ENCODE measurements around the gene SYT1. TPM values are rescaled to one million over a fixed set of nuclear protein-coding genes. Genes with fewer than 3 reads are reported as not detected.

Gene SYT1
- total RNA-seq, 1 donor: 0.81 TPM

DNA sequence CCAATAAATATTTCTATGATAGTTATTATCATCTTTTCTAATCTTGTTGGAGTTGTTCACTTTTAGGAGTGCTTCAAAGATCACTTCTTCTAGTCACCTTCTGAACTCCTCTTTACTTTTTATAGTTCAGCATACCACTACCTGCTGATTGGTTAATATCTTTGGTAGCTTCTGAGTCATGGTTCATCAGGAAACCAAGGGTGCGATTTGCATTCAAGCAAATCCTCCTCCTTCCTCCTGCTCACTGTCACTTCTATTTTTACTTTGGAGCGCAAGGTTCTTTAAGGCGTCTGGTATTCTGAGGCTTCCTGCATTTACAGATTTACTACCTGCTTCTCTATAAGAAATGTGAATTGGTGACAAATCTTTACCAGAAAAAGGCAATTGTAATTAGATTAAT is 24.0 kb downstream of the SYT1 start:
- DNase-seq (ENCODE audit: low read depth in 2 of 3, low spot score in 2 of 3): no peak

DNA sequence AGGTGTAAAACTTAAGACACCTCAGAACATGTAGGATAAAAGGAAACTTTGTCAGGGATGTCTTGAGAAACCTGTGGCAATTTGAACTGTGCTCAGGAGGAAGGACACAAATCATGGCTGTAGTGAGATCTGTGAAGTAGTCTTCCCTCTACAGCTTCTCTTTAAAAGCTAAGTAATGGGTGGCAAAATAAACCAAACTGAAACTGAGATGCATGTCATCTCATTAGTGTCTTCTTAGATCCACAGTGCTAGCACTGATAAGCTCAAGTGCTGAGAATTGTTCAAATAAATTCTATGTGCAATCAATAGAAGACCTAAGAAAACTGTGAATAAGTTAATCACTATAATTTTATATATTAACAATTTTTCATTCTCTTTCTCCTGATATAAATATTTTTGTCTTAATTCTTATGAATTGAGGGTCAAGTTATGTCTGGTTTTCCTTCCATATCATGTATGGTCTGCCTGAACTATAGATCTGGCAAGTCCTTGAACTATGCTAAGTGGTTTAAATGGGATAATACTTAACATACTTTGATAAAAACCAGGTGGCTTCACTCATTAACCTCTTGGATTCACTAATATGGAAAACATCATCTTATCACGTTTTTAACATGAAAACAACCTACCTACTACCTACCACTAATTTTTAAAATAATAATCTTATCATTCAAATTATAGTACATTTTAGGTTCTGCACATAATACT is 27.2 kb downstream of the SYT1 start:
- DNase-seq (ENCODE audit: low read depth in 2 of 3, low spot score in 2 of 3): no peak

DNA sequence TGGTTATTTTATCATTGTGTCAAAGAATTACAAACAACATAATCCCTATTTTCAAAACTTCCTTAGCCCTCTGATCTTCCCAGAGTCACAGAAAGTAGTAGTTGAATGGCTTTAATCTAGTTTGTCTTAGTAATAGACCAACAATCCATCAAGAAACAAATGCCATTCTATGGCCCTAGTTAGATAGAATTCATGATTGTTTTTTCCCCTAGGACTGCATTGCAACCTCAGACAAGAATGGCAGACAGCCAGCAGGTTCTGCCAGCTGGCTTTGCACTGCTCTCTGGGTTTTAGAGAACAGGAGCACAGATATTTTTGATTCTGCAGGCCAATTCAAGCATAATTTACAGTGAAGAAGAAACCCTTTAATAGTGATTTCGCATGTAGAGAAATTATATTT is 33.8 kb downstream of the SYT1 start:
- DNase-seq (ENCODE audit: low read depth in 2 of 3, low spot score in 2 of 3): no peak

DNA sequence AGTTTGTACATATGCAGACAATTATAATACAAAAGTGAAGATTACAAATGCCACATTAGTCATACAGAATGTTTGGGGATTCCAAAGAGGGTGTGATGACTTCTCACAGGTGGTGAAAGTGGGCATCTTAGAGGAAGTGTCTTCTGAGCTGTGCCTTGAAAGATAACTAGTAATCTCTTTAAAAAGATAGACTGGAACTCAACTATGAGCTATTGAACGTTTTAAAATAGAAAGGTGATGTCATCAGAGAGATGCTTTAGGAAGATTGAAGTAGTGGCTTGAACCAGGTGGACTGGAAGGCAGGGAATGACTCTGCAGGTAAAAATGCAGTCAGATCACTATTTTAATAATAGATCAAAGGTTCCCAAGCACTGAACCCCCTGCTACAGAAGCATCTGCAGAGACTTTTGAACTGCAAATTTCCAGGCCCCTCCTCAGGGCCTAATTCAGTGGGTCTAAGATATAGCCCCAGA is 50.3 kb downstream of the SYT1 start:
- no peak for DNase-seq (ENCODE audit: low read depth in 2 of 3, low spot score in 2 of 3)

DNA sequence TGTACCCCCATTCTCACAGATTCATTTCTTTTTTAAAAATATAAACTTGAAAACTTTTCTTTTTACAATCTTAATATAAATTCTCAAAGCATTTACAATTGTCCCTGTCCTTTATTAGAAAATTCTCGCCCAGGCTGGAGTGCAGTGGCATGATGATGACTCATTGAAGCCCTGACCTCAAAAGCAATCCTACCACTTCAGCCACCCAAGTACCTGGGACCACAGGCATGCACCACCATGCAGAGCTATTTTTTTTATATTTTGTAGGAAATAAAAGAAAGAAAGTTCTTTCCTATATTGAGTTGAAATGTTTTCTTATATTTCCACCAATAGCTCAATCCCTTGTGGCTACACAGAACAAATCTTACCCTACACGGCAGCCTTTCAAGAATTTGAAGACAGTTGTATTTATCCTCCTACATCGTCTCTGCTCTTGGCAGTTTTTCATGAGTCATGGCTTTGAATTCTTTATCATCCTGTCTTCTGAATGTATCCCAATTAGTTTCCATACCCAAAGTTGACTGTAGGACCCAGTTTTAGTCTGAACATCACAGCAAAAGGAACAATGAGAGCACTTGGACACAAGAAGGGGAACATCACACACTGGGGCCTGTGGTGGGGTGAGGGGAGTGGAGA is 52.4 kb downstream of the SYT1 start:
- no peak for DNase-seq (ENCODE audit: low read depth in 2 of 3, low spot score in 2 of 3)

DNA sequence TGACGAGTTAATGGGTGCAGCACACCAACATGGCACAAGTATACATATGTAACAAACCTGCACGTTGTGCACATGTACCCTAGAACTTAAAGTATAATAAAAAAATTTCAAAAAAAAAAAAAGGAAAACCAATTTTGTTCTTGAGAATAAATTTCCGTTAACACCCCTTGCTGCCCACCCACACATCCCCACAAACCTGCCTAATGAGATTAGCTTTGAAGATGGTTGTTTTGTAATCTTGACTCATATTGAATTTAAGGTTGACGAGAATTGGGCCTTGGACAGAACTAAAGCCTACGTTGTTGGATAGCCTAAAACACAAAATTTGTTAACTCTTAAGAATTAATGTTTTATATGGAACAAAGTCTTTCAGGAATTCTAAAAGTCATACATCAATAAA is 52.9 kb downstream of the SYT1 start:
- no peak for DNase-seq (ENCODE audit: low read depth in 2 of 3, low spot score in 2 of 3)

DNA sequence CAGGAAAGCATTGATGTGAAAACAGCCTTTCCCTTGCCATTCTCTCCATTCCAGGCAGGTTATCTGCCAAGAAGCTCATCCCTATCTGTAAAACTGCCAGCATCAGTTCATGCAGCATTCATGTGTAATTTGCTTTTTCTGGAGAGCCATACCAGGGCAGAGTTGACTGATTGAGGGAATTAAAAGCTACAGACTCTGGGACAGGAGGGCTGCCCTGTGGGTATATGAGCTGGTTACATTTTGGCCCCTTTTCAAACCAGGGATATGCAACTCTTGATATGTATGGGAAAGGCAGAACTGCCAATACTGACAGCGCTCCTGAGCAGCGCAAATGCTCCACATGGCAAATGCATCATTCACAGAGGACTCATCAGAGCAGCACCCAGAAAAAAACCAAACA is 53.7 kb downstream of the SYT1 start:
- no peak for DNase-seq (ENCODE audit: low read depth in 2 of 3, low spot score in 2 of 3)

DNA sequence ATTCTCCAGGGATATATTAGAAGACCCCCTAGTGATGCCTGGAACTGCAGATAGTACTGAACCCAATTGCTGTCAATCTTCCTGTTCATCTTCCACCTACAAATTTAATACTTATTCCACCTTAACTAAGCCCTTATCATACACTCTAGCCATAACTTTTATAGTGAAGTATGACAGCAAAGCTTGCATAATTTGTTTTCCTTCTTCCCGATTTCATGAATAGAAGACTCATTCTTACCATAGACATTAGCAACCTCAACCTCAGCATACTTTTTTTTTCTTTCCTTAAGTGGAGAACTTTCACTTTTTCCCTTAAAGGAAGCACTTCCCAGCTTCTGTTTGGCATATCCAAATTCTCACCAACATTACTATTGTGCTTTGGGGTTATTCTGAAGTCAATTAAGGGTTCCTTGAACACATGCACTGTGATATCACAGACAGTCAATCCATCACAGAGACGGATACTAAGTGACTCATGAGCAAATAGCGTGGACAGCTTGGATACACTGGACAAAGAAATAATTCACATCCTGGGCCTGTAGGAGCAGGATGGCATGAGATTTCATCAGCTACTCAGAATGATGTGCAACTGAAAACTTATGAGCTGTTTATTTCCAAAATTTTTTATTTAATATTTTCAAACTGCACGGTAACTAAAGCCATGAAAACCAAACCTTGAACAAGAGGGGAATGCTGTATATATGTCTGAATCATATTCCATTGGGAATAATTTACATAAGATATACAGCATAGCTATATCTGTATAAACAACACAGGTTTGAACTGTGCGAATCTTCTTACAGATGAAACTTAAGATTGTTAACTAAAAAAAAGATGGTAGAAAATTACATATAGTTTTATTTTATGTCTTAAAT is 63.9 kb downstream of the SYT1 start:
- no peak for DNase-seq (ENCODE audit: low read depth in 2 of 3, low spot score in 2 of 3)

DNA sequence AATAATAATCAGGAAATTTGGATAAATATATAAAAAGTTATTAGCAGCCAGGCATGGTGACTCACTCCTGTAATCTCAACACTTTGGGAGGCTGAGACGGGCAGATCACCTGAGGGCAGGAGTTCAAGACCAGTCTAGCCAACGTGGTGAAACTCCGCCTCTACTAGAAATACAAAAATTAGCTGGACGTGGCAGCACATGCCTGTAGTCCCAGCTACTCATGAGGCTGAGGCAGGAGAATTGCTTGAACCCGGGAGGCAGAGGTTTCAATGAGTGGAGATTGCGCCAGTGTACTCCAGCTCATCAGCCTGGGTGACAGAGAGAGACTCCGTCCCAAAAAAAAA is 64.5 kb downstream of the SYT1 start:
- DNase-seq (ENCODE audit: low read depth in 2 of 3, low spot score in 2 of 3): no peak

DNA sequence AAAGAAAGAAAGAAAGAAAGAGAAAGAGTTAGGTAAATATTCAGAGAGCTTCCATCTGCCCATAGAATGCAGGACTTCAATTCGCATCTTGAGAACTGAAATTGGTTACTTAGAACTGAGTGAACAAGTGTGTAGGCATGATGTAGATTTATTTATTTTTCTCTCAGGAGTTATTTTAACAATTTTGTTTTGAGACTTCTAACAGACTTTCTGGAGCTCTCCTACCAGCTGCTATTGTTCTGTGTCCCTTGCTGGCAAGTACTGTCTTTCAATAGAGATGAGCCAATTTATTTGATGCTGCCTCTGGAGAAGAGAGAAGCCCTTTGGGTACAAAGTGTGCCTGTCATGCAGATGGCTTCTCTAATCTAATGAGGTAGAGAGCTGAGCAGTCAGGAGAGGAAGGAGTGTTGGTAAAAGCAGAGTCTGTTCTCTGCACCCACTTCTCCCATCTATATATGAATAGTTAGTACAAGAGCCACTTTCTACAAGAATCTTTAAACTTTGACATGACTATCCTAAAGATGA is 67.0 kb downstream of the SYT1 start:
- no peak for DNase-seq (ENCODE audit: low read depth in 2 of 3, low spot score in 2 of 3)

DNA sequence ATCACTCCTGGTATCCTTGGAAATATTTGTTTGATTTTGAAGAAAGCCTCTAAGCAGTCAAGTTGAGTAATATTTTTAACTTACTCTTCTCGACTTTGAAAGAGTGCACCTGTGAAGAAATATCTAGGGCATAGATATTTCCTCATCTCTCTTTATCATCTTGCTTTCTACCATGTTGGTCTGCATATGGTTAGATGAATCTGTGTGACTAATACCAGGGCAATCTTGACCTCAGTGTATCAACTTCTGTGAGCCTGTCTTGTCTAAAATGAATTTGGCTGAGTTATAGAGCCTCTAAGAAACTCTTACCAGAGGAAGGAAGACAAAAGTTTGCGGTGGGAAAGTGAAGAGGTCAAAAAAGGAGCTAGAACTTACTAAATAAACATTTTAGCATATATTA is 68.4 kb downstream of the SYT1 start:
- no peak for DNase-seq (ENCODE audit: low read depth in 2 of 3, low spot score in 2 of 3)

DNA sequence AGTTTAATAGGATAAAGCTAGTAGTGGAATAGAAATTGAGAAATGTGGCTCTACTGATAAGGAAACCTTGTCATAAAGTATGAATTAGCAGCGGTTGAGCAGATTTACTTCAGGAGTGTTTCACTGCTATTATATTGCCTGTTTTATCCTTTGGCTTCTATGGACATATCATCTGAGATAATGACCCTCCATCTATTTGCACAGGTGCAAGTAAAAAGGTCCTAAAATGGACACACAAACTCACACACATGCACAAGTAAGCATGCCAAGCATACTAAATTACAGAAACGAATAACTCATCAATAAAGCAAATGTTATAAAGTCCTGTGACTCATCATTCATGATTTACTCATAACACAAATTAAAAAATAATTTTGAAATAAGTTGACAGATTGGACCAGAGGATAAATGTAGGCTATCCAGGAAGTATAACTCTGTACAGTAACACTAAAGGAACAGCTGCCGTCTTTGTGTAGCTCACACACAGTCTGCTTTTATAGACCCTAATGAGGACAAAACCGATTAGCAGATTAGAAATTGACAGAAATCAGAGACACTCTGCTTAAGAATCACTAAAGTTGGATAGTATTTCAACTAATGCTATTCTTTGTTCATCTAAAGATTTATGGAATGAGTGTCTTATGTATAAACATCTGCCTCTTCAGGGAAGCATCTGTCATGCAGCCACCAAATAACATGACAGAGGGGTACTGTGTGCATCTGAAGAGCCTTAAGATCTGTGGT is 73.9 kb downstream of the SYT1 start:
- no peak for DNase-seq (ENCODE audit: low read depth in 2 of 3, low spot score in 2 of 3)

DNA sequence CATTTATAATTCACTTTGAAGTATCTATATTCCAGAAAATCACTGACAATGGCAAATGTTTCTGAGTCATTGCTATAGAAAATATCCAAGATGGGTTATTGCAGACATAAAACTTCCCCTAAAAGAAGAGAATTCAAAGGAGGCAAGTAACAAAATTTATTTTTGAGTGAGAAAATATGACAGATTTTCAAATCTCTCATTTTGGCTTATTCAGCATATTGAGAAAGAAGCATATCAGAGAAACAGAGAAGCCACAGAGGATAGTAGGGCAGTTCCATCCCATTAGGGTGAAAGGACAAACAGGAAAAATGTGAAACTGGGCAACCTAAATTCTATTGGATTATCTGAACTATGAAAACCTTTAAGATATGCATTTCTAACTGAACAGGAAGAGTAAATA is 85.0 kb downstream of the SYT1 start:
- DNase-seq (ENCODE audit: low read depth in 2 of 3, low spot score in 2 of 3): no peak

DNA sequence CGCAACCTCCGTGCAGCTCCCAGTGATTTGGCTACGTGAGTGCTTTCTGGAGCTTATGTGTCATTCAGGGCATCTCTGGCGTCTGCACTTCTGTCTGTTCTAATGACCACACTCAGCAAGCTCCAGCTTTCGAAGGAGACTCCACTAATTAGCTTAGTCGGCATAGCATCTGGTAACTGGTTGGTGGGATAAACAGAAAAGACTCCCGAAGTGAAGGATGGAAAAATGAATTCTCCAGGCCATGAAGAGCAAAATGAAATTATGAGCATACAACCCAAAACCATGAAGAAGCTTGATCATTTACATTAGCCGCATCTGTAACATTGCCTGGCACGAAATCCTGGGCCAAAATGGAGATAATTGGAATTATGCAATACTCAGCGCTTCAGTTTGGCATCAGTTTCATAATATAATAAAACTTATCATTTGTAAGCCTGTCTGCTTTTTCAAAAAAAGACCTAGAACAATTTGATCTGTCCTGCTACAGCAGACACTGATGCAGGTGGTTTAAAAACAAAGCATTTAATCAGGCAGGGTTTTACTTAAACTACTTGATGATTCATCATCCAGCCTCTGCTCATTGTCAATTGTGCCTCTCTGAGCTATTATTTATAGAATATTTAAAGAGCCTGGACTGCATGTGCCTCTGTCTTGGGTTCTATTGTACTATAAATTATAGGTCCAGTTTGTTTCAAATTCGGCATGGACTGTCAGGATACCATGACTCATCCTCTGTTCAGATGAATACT is 87.4 kb downstream of the SYT1 start:
- no peak for DNase-seq (ENCODE audit: low read depth in 2 of 3, low spot score in 2 of 3)

DNA sequence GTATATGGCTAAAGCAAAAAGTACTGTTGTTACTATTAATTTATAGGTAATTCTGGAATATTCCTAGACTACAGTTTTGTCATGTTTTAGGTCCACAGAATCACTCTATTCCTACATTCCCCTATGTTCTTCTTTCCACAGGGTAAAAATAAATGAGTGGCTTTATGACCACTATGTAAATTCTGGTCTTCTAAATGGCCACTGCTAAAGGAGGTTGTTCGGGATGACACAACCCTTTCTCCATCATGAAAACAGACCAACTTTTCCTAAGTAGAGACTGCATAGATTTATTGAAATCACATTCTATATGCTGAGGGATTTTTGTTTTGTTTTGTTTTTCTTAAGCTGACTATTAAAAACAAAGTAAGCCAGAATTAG is 88.0 kb downstream of the SYT1 start:
- no peak for DNase-seq (ENCODE audit: low read depth in 2 of 3, low spot score in 2 of 3)

DNA sequence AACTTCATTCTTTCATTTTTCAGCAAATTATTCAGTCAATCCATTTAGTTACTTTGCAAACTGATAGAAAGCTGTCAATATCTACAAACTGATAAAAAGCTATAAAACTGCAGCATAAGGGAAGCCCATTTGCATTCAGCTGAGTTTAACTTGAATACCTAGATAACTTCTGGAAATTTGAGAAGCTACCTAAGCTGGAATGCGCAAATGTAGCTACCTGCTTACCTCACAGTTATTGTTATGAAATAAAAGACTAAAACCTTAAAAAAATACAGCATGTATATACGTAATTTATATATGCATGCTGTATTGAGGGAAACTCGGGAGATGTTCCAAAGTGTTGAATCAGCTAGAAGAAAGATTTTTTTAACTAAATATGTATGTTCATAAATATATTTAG is 94.4 kb downstream of the SYT1 start:
- DNase-seq (ENCODE audit: low read depth in 2 of 3, low spot score in 2 of 3): no peak

DNA sequence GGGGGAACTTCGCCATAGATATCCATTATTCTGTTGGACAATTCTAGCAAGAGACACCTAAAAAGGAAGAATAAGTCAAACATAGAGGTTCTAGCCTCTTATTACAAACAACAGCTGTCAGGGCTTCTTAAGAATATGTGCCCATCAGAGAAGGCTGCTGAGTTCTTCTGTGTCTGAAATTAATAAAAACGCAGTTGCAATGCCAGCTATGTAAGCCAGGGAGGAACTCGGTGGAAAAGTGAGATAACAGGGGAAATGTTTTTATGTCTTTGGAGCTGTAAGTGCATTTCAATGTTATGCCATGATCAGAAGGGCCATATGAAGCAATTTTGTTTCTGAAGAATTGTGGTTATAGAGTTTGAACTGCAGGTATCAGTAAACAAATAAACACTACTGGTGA is 95.0 kb downstream of the SYT1 start:
- no peak for DNase-seq (ENCODE audit: low read depth in 2 of 3, low spot score in 2 of 3)

DNA sequence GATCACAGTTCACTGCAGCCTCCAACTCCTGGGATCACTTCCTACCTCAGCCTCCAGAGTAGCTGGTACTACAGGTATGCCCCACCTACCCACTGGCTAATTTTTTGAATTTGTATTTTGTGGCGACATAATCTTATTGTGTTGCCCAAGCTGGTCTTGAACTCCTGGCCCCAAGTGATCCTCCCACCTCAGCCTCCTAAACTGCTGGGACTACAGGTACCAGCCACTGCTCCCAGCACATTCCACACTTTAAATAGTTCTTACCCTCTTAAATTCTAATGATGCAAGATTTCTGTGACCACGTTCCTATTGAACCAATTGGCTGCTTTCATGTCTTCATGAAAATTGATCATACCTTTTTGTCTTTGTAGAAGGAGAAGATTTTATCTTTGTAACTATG is 96.6 kb downstream of the SYT1 start:
- DNase-seq (ENCODE audit: low read depth in 2 of 3, low spot score in 2 of 3): no peak

DNA sequence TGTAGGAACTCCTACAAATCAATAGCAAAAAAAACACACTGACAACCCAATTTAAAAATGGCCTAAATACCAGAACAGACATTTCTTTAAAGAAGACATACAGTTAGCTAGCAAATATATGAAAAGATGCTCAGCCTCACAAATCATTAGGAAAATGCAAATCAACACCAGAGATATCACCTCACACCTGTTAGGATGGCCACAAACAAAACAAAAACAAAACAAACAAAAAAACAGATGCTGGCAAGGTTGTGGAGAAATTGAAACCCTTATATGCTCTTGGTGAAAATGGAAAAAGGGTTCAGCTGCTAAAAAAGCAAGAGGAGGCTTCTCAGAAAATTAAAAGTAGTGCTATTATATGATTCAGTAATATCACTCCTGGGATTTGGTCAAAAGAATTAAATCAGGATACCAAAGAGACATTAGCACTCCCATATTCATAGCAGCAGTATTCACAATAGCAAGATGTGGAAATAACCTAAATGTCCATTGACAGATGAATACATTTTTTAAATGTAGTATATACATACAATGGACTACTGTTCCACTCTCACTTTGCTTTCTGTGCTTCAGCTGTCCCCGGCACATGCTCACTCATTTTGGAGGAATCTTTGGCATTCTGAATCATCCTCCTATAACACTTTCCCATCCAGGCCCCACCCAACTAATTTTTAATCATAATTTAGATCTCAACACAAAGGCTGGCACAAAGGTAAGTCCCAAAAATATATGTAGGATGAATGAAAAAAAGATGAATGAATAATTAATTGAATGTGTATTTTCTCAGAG is 99.1 kb downstream of the SYT1 start:
- DNase-seq (ENCODE audit: low read depth in 2 of 3, low spot score in 2 of 3): no peak
